Non-pigmented ciliary epithelial cell (primary cell): ENCODE measurements around the gene IL12B.
"Not testable (repeated sequence)": the region's sequence is repeated elsewhere in the genome, so short reads cannot be mapped to it uniquely, and the experiment has no call there.

Experiments
- DNase-seq: peaks from one replicate; pipeline ENCODE4 v3.0.0-alpha.2; 2010; ENCODE audit warnings: low read depth

IL12B gene

GRCh38 chr5:159330131-159330800 is at the start of gene IL12B:
Gene IL12B, minus strand, starts transcription at chr5:159330487. Its CDS starts 3,705 bp downstream, at chr5:159326782.
- DNase-seq, result no peak

- no peak for DNase-seq
Observed at GRCh38 chr5:159377653-159378052, 47.4 kb upstream of the IL12B start.

- not testable (repeated sequence) for DNase-seq
Observed at GRCh38 chr5:159367866-159368265, 37.6 kb upstream of the IL12B start.

GRCh38 chr5:159366776-159367175 is 36.5 kb upstream of the IL12B start:
- DNase-seq, result not testable (repeated sequence)

GRCh38 chr5:159362220-159362619 is 31.9 kb upstream of the IL12B start:
- DNase-seq, result no peak

GRCh38 chr5:159359871-159360270 is 29.6 kb upstream of the IL12B start:
- DNase-seq, result not testable (repeated sequence)

- DNase-seq, result no peak
Observed at GRCh38 chr5:159359408-159359807, 29.1 kb upstream of the IL12B start.

- DNase-seq, result no peak
Observed at GRCh38 chr5:159353661-159354252, 23.5 kb upstream of the IL12B start.

GRCh38 chr5:159350644-159351043 is 20.4 kb upstream of the IL12B start:
- DNase-seq, result not testable (repeated sequence)

GRCh38 chr5:159350216-159350615 is 19.9 kb upstream of the IL12B start:
- DNase-seq, result not testable (repeated sequence)

GRCh38 chr5:159345861-159346260 is 15.6 kb upstream of the IL12B start:
- DNase-seq, result no peak

GRCh38 chr5:159345336-159345735 is 15.0 kb upstream of the IL12B start:
- no peak for DNase-seq

GRCh38 chr5:159343295-159344094 is 13.2 kb upstream of the IL12B start:
- DNase-seq, result no peak

- DNase-seq, result no peak
Observed at GRCh38 chr5:159342840-159343239, 12.6 kb upstream of the IL12B start.

GRCh38 chr5:159341906-159342310 is 11.6 kb upstream of the IL12B start:
- peak; percentile 41 for DNase-seq

GRCh38 chr5:159341145-159341544 is 10.9 kb upstream of the IL12B start:
- no peak for DNase-seq

- DNase-seq, result no peak
Observed at GRCh38 chr5:159340511-159340910, 10.2 kb upstream of the IL12B start.

- DNase-seq, result no peak
Observed at GRCh38 chr5:159339460-159339859, 9.2 kb upstream of the IL12B start.

- no peak for DNase-seq
Observed at GRCh38 chr5:159338118-159338517, 7.8 kb upstream of the IL12B start.

GRCh38 chr5:159337016-159337955 is 7.0 kb upstream of the IL12B start:
- peak; percentile 65 for DNase-seq

GRCh38 chr5:159336586-159336985 is 6.3 kb upstream of the IL12B start:
- no peak for DNase-seq

- DNase-seq, result no peak
Observed at GRCh38 chr5:159333545-159333925, 3.2 kb upstream of the IL12B start.
